BJ (cell line): ENCODE data around the gene SCEL. TPM values are rescaled to one million over a fixed set of nuclear protein-coding genes. Genes with fewer than 3 reads are reported as not detected.

ENCODE experiments used
- CTCF ChIA-PET: fragments of 350-600 bp; formaldehyde crosslinking; extraction: SDS; loops from one replicate; lab custom pipeline; 2021; ENCODE audit warnings: antibody characterized with exemption, inconsistent platforms; lab: Yijun Ruan, JAX
- POLR2A ChIA-PET: fragments of 300-600 bp; sonication (Branson Sonifier 250); formaldehyde crosslinking; extraction: SDS; loops from one replicate; lab custom pipeline; 2021; ENCODE audit warnings: antibody characterized with exemption; lab: Charles Lee
- DNase-seq: peaks from one replicate; pipeline ENCODE4 v3.0.0-alpha.2; 2011; ENCODE audit warnings: low read depth
- H3K27me3 ChIP-seq: 2 replicates; pipeline ENCODE4 v1.6.0; 2011; ENCODE audit warnings: low read length; ENCODE audit not compliant: control insufficient read depth, insufficient read depth
- H3K36me3 ChIP-seq: 2 replicates; pipeline ENCODE4 v1.5.1; 2011; ENCODE audit warnings: low read length; ENCODE audit not compliant: control insufficient read depth, insufficient read depth
- H3K4me3 ChIP-seq: 2 replicates; pipeline ENCODE4 v1.5.1; 2011; ENCODE audit warnings: low read depth, mild to moderate bottlenecking, control low read depth, low read length
- polyA plus RNA-seq: library from polyadenylated mRNA; depleted of rRNA; stranded (reverse); fragments of >200 nt; gene quantifications from 2 replicates; pipeline ENCODE4 v1.2.3, GENCODE V29; 2011; rRNA removed
- small RNA-seq: library from RNA; depleted of rRNA; stranded (forward); fragments of <200 nt; gene quantifications from one replicate; pipeline ENCODE3, GENCODE V24; 2012; ENCODE audit warnings: low replicate concordance, low read depth; ENCODE audit not compliant: insufficient read length
- TF ChIP-seq, protein P1 (sequence below): IDR thresholded peaks from 2 replicates; pipeline ENCODE4 v1.5.1; 2011; ENCODE audit warnings: low read depth, mild to moderate bottlenecking, control low read depth, inconsistent platforms, low read length, moderate library complexity; ENCODE audit not compliant: insufficient read depth

SCEL gene
- polyA plus RNA-seq, 1 experiment = not detected

DNA sequence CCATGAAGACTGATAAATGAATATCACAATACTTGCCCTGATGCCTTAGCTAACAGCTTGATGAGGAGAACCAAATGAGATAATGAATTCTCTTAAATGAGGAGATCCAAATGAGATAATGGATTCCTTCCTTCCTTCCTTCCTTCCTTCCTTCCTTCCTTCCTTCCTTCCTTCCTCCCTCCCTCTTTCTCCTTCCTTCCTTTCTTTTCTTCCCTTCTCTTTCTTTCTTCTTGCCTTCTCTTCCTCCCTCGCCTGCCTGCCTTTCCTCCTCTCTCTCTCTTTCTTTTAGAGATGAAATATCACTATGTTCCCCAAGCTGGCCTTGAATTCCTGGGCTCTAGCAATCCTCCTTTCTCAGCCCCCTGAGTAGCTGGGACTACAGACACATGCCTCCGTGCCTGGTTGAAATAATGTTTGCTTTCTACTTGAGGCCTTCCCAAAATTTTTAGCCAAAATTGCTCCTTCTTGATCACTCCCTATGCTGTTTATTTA lies 158.0 kb downstream of the SCEL start:
- TF ChIP-seq, protein P1, sequence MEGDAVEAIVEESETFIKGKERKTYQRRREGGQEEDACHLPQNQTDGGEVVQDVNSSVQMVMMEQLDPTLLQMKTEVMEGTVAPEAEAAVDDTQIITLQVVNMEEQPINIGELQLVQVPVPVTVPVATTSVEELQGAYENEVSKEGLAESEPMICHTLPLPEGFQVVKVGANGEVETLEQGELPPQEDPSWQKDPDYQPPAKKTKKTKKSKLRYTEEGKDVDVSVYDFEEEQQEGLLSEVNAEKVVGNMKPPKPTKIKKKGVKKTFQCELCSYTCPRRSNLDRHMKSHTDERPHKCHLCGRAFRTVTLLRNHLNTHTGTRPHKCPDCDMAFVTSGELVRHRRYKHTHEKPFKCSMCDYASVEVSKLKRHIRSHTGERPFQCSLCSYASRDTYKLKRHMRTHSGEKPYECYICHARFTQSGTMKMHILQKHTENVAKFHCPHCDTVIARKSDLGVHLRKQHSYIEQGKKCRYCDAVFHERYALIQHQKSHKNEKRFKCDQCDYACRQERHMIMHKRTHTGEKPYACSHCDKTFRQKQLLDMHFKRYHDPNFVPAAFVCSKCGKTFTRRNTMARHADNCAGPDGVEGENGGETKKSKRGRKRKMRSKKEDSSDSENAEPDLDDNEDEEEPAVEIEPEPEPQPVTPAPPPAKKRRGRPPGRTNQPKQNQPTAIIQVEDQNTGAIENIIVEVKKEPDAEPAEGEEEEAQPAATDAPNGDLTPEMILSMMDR = no peak
- no peaks in the 10 kb centered on the region for H3K27me3 ChIP-seq
- H3K36me3 ChIP-seq = no peaks in the 10 kb centered on the region
- ChIA-PET POLR2A (no interaction called here), CTCF (no interaction called here)
- no peak for DNase-seq
- H3K4me3 ChIP-seq = no peak overlapping the region

Small RNAs within 50 kb of the gene (small RNA-seq; reads per million reads assigned to genes)
- not detected for gene RNY3P7
- gene SPTLC1P5 = not detected

Other genes with a start within 250 kb of the SCEL start
- 22.9 and 37.6 TPM in 2 replicates for gene MYCBP2, start 208.6 kb upstream of the SCEL start, polyA plus RNA-seq
- gene SLAIN1, start 162.0 kb downstream of the SCEL start, polyA plus RNA-seq = 0.06 and 0.16 TPM in 2 replicates